Measurements from ENCODE around the gene VLDLR. TPM values are rescaled to one million over a fixed set of nuclear protein-coding genes. Genes with fewer than 3 reads are reported as not detected.

Gene VLDLR
- total RNA-seq, 1 experiment from 2014 or later = 2.1 TPM

DNA sequence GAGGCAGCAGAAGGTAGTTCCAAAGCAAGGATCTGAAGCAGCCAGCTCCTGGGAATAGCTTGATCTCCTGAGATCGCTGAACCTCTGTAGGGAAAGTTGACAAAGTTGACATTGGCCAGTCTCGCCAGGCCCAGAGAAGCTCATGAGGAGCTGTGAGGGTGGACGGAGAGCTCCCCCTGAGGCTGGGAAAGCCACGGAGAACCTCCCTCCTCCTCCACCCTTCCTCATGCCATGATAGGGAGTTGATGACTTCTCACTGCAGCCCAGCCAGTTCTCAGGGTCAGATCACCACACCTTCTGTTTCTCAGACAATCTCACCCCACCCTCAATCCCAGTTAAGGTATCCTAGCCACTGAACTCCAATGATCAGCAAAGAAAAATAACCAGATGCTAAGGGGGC is 65.3 kb downstream of the VLDLR start:
- no peak overlapping the region for H3K27ac ChIP-seq (ENCODE audit: low read length)
- no peak for TF ChIP-seq TCF7L2 (IDR thresholded peaks at IDR 0.05; ENCODE audit: low read depth, low read length)
- TF ChIP-seq, protein P1, sequence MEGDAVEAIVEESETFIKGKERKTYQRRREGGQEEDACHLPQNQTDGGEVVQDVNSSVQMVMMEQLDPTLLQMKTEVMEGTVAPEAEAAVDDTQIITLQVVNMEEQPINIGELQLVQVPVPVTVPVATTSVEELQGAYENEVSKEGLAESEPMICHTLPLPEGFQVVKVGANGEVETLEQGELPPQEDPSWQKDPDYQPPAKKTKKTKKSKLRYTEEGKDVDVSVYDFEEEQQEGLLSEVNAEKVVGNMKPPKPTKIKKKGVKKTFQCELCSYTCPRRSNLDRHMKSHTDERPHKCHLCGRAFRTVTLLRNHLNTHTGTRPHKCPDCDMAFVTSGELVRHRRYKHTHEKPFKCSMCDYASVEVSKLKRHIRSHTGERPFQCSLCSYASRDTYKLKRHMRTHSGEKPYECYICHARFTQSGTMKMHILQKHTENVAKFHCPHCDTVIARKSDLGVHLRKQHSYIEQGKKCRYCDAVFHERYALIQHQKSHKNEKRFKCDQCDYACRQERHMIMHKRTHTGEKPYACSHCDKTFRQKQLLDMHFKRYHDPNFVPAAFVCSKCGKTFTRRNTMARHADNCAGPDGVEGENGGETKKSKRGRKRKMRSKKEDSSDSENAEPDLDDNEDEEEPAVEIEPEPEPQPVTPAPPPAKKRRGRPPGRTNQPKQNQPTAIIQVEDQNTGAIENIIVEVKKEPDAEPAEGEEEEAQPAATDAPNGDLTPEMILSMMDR (IDR thresholded peaks at IDR 0.05) = no peak
- TF ChIP-seq, protein P2, sequence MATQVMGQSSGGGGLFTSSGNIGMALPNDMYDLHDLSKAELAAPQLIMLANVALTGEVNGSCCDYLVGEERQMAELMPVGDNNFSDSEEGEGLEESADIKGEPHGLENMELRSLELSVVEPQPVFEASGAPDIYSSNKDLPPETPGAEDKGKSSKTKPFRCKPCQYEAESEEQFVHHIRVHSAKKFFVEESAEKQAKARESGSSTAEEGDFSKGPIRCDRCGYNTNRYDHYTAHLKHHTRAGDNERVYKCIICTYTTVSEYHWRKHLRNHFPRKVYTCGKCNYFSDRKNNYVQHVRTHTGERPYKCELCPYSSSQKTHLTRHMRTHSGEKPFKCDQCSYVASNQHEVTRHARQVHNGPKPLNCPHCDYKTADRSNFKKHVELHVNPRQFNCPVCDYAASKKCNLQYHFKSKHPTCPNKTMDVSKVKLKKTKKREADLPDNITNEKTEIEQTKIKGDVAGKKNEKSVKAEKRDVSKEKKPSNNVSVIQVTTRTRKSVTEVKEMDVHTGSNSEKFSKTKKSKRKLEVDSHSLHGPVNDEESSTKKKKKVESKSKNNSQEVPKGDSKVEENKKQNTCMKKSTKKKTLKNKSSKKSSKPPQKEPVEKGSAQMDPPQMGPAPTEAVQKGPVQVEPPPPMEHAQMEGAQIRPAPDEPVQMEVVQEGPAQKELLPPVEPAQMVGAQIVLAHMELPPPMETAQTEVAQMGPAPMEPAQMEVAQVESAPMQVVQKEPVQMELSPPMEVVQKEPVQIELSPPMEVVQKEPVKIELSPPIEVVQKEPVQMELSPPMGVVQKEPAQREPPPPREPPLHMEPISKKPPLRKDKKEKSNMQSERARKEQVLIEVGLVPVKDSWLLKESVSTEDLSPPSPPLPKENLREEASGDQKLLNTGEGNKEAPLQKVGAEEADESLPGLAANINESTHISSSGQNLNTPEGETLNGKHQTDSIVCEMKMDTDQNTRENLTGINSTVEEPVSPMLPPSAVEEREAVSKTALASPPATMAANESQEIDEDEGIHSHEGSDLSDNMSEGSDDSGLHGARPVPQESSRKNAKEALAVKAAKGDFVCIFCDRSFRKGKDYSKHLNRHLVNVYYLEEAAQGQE (IDR thresholded peaks at IDR 0.05; ENCODE audit: insufficient read depth in 1 of 2, low read depth in 2 of 2, low read length in 1 of 2) = no peak
- TF ChIP-seq POLR2AphosphoS5 (IDR thresholded peaks at IDR 0.05; ENCODE audit: low read depth, low read length) = no peak
- no peak for TF ChIP-seq SIN3A (IDR thresholded peaks at IDR 0.05; ENCODE audit: borderline replicate concordance, insufficient read depth, low read depth, low read length)
- no peak for DNase-seq (ENCODE audit: low read depth, low spot score)
- H3K36me3 ChIP-seq (ENCODE audit: control insufficient read depth, insufficient read depth, low read length) = no peaks in the 10 kb centered on the region
- no peaks in the 10 kb centered on the region for H3K9me3 ChIP-seq (ENCODE audit: control insufficient read depth, insufficient read depth, low read depth, low read length)
- CTCF ChIA-PET = no interaction called here
- BruUV-seq (replicated peaks) = no TSS peak
- intact Hi-C loops (cut with micrococcal nuclease; ENCODE audit: unreplicated experiment) (no loop called here), in situ Hi-C loops (cut with HindIII; ENCODE audit: low pct_unique_long_range_greater_than_20kb, low sequenced_read_pairs) (no loop called here)
- H3K4me3 ChIP-seq (ENCODE audit: low read depth in 2 of 2, low read length in 2 of 2) = no peak overlapping the region
- no peaks in the 10 kb centered on the region for H3K4me1 ChIP-seq (ENCODE audit: control insufficient read depth, insufficient read depth, low read length)
- POLR2A ChIA-PET = interaction anchor here (0.5 kb wide), 1 partner anchor 306 kb away, joined by 5 read pairs; no protein-coding TSS in a partner anchor
- no peak for ATAC-seq
- H3K27me3 ChIP-seq (ENCODE audit: control insufficient read depth, insufficient read depth, low read length) = no peaks in the 10 kb centered on the region

DNA sequence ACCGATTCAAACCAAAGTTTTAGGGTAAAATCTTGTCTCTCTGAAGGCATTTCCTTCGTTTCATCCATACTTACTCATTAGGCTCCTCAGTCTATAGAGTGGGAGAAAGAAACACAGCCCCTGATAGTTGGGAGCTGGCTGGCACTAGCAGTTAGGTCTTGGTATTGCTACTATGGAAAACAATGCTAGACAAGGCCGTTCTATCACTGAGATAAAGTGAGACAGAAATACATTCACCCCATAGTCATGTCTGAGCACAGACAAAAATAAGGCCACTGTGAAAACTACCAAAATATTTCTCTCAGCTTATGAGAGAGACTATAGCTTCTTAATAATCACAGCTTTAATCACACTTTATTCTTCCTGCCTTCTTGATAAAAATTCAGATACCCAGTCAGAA is 67.0 kb downstream of the VLDLR start:
- H3K27me3 ChIP-seq (ENCODE audit: control insufficient read depth, insufficient read depth, low read length) = no peaks in the 10 kb centered on the region
- no peaks in the 10 kb centered on the region for H3K9me3 ChIP-seq (ENCODE audit: control insufficient read depth, insufficient read depth, low read depth, low read length)
- intact Hi-C loops (cut with micrococcal nuclease; ENCODE audit: unreplicated experiment) = no loop called here
- TF ChIP-seq, protein P1 (IDR thresholded peaks at IDR 0.05) = no peak
- TF ChIP-seq, protein P2 (IDR thresholded peaks at IDR 0.05; ENCODE audit: insufficient read depth in 1 of 2, low read depth in 2 of 2, low read length in 1 of 2) = no peak
- TF ChIP-seq POLR2AphosphoS5 (IDR thresholded peaks at IDR 0.05; ENCODE audit: low read depth, low read length) (no peak), SIN3A (IDR thresholded peaks at IDR 0.05; ENCODE audit: borderline replicate concordance, insufficient read depth, low read depth, low read length) (no peak), TCF7L2 (IDR thresholded peaks at IDR 0.05; ENCODE audit: low read depth, low read length) (no peak)
- DNase-seq (ENCODE audit: low read depth, low spot score) (no peak), ATAC-seq (no peak)
- H3K4me3 ChIP-seq (ENCODE audit: low read depth in 2 of 2, low read length in 2 of 2) = no peak overlapping the region
- POLR2A ChIA-PET = no interaction called here
- H3K4me1 ChIP-seq (ENCODE audit: control insufficient read depth, insufficient read depth, low read length) = no peaks in the 10 kb centered on the region
- CTCF ChIA-PET = no interaction called here
- in situ Hi-C loops (cut with HindIII; ENCODE audit: low pct_unique_long_range_greater_than_20kb, low sequenced_read_pairs) = no loop called here
- no peak overlapping the region for H3K27ac ChIP-seq (ENCODE audit: low read length)
- BruUV-seq (replicated peaks) = no TSS peak
- no peaks in the 10 kb centered on the region for H3K36me3 ChIP-seq (ENCODE audit: control insufficient read depth, insufficient read depth, low read length)
